ENCODE results near the gene ANKLE1. TPM values are rescaled to one million over a fixed set of nuclear protein-coding genes. Genes with fewer than 3 reads are reported as not detected.
A peak's percentile ranks its signal among the peaks of the same experiment; 100 is the strongest.

Gene ANKLE1
- total RNA-seq, 1 experiment from 2014 or later = 9.1 TPM

DNA sequence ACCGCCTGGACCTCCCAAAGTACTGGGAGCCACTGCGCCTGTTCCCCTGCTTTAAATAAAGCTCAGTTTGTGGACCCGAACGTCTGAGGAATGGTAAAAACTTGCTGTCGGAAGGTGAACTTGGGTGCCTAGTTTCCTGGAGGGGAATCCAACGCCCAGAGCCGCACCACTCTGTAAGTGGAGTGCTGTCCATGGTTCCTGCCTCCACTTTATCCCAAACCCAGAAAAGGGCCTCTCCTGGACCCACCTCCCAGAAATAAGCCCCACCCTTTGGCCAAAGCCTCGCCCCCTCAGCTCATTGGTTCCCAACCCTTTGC is 50.6 kb downstream of the ANKLE1 start:
- H3K4me1 Mint-ChIP-seq = peaks cover 29% of the 10 kb centered on the region

GRCh38 chr19:17332677-17333581 is 51.2 kb downstream of the ANKLE1 start:
- H3K27me3 Mint-ChIP-seq (ENCODE audit: low read depth) = peaks cover 5% of the 10 kb centered on the region
- H3K36me3 Mint-ChIP-seq = peaks cover 11% of the 10 kb centered on the region
- ChIA-PET POLR2A (interaction anchor here (0.7 to 1.9 kb wide), 7 partner anchors 24 to 97 kb away, joined by 3 to 11 read pairs (median 5); partner anchors contain the start of genes BABAM1 and MRPL34), CTCF (interaction anchor here (0.6 to 3.7 kb wide), 18 partner anchors 9 to 382 kb away, joined by 3 to 27 read pairs (median 4); partner anchors contain the start of genes ABHD8, BABAM1, CCDC194 and DDA1)
- ATAC-seq (peak; percentile 8), DNase-seq (ENCODE audit: low spot score) (peak; percentile 90)
- peaks cover 25% of the 10 kb centered on the region for H3K4me1 Mint-ChIP-seq
- H3K27ac Mint-ChIP-seq = 0 out of 2 replicates have a peak overlapping the region, but pooled peaks have one; percentile 60
- peaks cover 5% of the 10 kb centered on the region for H3K9me3 Mint-ChIP-seq
- H3K4me3 Mint-ChIP-seq = peak overlapping the region; percentile 56
- TF ChIP-seq ATF3 (CRISPR knock-in tag; conservative IDR thresholded peaks at IDR 0.05) = no peak
- TF ChIP-seq NFYB (CRISPR knock-in tag; conservative IDR thresholded peaks at IDR 0.05; ENCODE audit: low read depth) = peak; percentile 89
- no peak for TF ChIP-seq NFATC4 (CRISPR knock-in tag; IDR thresholded peaks at IDR 0.05)
- TF ChIP-seq, protein P1, sequence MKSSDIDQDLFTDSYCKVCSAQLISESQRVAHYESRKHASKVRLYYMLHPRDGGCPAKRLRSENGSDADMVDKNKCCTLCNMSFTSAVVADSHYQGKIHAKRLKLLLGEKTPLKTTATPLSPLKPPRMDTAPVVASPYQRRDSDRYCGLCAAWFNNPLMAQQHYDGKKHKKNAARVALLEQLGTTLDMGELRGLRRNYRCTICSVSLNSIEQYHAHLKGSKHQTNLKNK (CRISPR knock-in tag; IDR thresholded peaks at IDR 0.05) = no peak
- TF ChIP-seq MYBL2 (CRISPR knock-in tag; IDR thresholded peaks at IDR 0.05) = no peak
- TF ChIP-seq GRHL2 (CRISPR knock-in tag; IDR thresholded peaks at IDR 0.05; ENCODE audit: insufficient replicate concordance, severe bottlenecking) = no peak
- no peak for TF ChIP-seq NFE2L1 (CRISPR knock-in tag; IDR thresholded peaks at IDR 0.05)
- TF ChIP-seq, protein P2, sequence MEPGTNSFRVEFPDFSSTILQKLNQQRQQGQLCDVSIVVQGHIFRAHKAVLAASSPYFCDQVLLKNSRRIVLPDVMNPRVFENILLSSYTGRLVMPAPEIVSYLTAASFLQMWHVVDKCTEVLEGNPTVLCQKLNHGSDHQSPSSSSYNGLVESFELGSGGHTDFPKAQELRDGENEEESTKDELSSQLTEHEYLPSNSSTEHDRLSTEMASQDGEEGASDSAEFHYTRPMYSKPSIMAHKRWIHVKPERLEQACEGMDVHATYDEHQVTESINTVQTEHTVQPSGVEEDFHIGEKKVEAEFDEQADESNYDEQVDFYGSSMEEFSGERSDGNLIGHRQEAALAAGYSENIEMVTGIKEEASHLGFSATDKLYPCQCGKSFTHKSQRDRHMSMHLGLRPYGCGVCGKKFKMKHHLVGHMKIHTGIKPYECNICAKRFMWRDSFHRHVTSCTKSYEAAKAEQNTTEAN (CRISPR knock-in tag; IDR thresholded peaks at IDR 0.05) = no peak
- no peak for TF ChIP-seq ZNF219 (CRISPR knock-in tag; IDR thresholded peaks at IDR 0.05; ENCODE audit: borderline replicate concordance)

More for the DNA sequence above, 50.6 kb downstream of the ANKLE1 start:
- TF ChIP-seq, protein P3, sequence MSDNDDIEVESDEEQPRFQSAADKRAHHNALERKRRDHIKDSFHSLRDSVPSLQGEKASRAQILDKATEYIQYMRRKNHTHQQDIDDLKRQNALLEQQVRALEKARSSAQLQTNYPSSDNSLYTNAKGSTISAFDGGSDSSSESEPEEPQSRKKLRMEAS (CRISPR knock-in tag; IDR thresholded peaks at IDR 0.05) = no peak
- no peak for TF ChIP-seq TP53 (CRISPR knock-in tag; IDR thresholded peaks at IDR 0.05)
- no peak for TF ChIP-seq NR2C2 (CRISPR knock-in tag; IDR thresholded peaks at IDR 0.05)
- TF ChIP-seq SOX15 (CRISPR knock-in tag; IDR thresholded peaks at IDR 0.05) = no peak
- no peak for TF ChIP-seq ZBTB21 (CRISPR knock-in tag; IDR thresholded peaks at IDR 0.05; ENCODE audit: borderline replicate concordance)
- TF ChIP-seq CBFB (CRISPR knock-in tag; IDR thresholded peaks at IDR 0.05; ENCODE audit: low read depth) = no peak
- no peak for TF ChIP-seq OVOL2 (CRISPR knock-in tag; IDR thresholded peaks at IDR 0.05; ENCODE audit: borderline replicate concordance)
- no peak for TF ChIP-seq ZNF232 (CRISPR knock-in tag; IDR thresholded peaks at IDR 0.05)
- TF ChIP-seq, protein P2 (CRISPR knock-in tag; IDR thresholded peaks at IDR 0.05) = no peak
- TF ChIP-seq, protein P4, sequence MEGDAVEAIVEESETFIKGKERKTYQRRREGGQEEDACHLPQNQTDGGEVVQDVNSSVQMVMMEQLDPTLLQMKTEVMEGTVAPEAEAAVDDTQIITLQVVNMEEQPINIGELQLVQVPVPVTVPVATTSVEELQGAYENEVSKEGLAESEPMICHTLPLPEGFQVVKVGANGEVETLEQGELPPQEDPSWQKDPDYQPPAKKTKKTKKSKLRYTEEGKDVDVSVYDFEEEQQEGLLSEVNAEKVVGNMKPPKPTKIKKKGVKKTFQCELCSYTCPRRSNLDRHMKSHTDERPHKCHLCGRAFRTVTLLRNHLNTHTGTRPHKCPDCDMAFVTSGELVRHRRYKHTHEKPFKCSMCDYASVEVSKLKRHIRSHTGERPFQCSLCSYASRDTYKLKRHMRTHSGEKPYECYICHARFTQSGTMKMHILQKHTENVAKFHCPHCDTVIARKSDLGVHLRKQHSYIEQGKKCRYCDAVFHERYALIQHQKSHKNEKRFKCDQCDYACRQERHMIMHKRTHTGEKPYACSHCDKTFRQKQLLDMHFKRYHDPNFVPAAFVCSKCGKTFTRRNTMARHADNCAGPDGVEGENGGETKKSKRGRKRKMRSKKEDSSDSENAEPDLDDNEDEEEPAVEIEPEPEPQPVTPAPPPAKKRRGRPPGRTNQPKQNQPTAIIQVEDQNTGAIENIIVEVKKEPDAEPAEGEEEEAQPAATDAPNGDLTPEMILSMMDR (IDR thresholded peaks at IDR 0.05) = no peak
- TF ChIP-seq SMAD4 (CRISPR knock-in tag; IDR thresholded peaks at IDR 0.05) = no peak
- TF ChIP-seq ZNF532 (CRISPR knock-in tag; IDR thresholded peaks at IDR 0.05; ENCODE audit: borderline replicate concordance) = no peak
- TF ChIP-seq SMAD3 (CRISPR knock-in tag; IDR thresholded peaks at IDR 0.05; ENCODE audit: borderline replicate concordance) = no peak
- TF ChIP-seq RORB (CRISPR knock-in tag; IDR thresholded peaks at IDR 0.05) = no peak
- Mint-ChIP-seq H3K27me3 (ENCODE audit: low read depth) (peaks cover 5% of the 10 kb centered on the region), H3K27ac (peak overlapping the region; percentile 60; the same call in 1 of the 2 replicates), H3K36me3 (peaks cover 11% of the 10 kb centered on the region), H3K4me3 (no peak overlapping the region), H3K9me3 (peaks cover 5% of the 10 kb centered on the region)
- CTCF ChIA-PET = interaction anchor here (0.6 to 3.7 kb wide), 13 partner anchors 9 to 382 kb away, joined by 3 to 27 read pairs (median 4); partner anchors contain the start of genes ABHD8, DDA1, MRPL34 and MVB12A
- POLR2A ChIA-PET = interaction anchor here (0.7 to 1.9 kb wide), 6 partner anchors 23 to 96 kb away, joined by 3 to 11 read pairs (median 5); partner anchors contain the start of genes BABAM1 and MRPL34
- no peak for ATAC-seq
- no peak for DNase-seq (ENCODE audit: low spot score)

Measured in WTC11 (cell line).